B cell (primary cell): Measurements from ENCODE around the gene POLD1. TPM values are rescaled to one million over a fixed set of nuclear protein-coding genes. Genes with fewer than 3 reads are reported as not detected.

ENCODE experiments used
- ATAC-seq: fragments of 200-7000 bp; cut with Tn5 transposase; one replicate; pipeline ENCODE4 v1.10.0; 2021; ENCODE audit warnings: low read depth, mild to moderate bottlenecking, moderate number of reproducible peaks, moderate library complexity
- CTCF ChIA-PET: fragments of 350-600 bp; sonication (Branson Sonifier 250); formaldehyde crosslinking; loops from one replicate; lab custom pipeline; 2021; ENCODE audit warnings: antibody characterized with exemption, inconsistent platforms; lab: Charles Lee
- POLR2A ChIA-PET: fragments of 350-600 bp; sonication (Branson Sonifier 250); formaldehyde crosslinking; loops from one replicate; lab custom pipeline; 2021; ENCODE audit warnings: antibody characterized with exemption; lab: Charles Lee
- DNase-seq: peaks from one replicate; pipeline ENCODE4 v3.0.0; 2013
- H2AFZ ChIP-seq: 2 replicates; pipeline ENCODE4 v1.6.1; 2012; ENCODE audit warnings: mild to moderate bottlenecking, low read depth, low read length; ENCODE audit not compliant: insufficient read depth, poor library complexity, severe bottlenecking
- H3K27ac ChIP-seq, 2 donors: 1 replicate in 1 of 2; 2 replicates in 1 of 2; pipeline ENCODE4 v1.5.1; 2012 to 2013; ENCODE audit warnings: low read length in 2 of 2, mild to moderate bottlenecking in 2 of 2, moderate library complexity in 1 of 2
- H3K27me3 ChIP-seq, 4 experiments: fragments of 200-600 bp in 1 of 4; sonication (generic) in 1 of 4; replicated peaks in 1 of 4; 1 replicate in 2 of 4; 2 replicates in 2 of 4; pipeline versions ENCODE4 v1.6.1 to v1.7.0; 2013 to 2016; ENCODE audit warnings: low read length in 3 of 4, mild to moderate bottlenecking in 2 of 4, mixed read lengths in 1 of 4, moderate library complexity in 1 of 4; ENCODE audit not compliant: insufficient read depth in 4 of 4, control insufficient read depth in 3 of 4; ENCODE audit errors: control extremely low read depth in 1 of 4
- H3K36me3 ChIP-seq, 2 experiments: replicated peaks in 1 of 2; 1 replicate in 1 of 2; 2 replicates in 1 of 2; pipeline versions ENCODE4 v1.6.1 to v1.7.1; 2013; ENCODE audit warnings: low read length in 1 of 2; ENCODE audit not compliant: insufficient read depth in 2 of 2, control insufficient read depth in 1 of 2; ENCODE audit errors: control extremely low read depth in 1 of 2, extremely low read depth in 1 of 2
- H3K4me1 ChIP-seq, 2 donors: fragments of 200-600 bp in 1 of 2; sonication (generic) in 1 of 2; 1 replicate in 1 of 2; 2 replicates in 1 of 2; pipeline versions ENCODE4 v1.5.1 to v1.6.1; 2013 to 2017; ENCODE audit warnings: low read length in 2 of 2; ENCODE audit not compliant: control insufficient read depth in 2 of 2, insufficient read depth in 2 of 2
- H3K4me2 ChIP-seq: replicated peaks from 2 replicates; pipeline ENCODE3; 2012; ENCODE audit warnings: mild to moderate bottlenecking, low read depth, low read length; ENCODE audit not compliant: poor library complexity, severe bottlenecking
- H3K4me3 ChIP-seq, 5 experiments: fragments of 200-600 bp in 1 of 5; sonication (generic) in 1 of 5; 1 replicate in 3 of 5; 2 replicates in 2 of 5; pipeline versions ENCODE4 v1.5.1 to v1.7.0; 2011 to 2016; ENCODE audit warnings: low read length in 4 of 5, mild to moderate bottlenecking in 4 of 5, low read depth in 2 of 5, control low read depth in 1 of 5, moderate library complexity in 1 of 5; ENCODE audit not compliant: insufficient read depth in 1 of 5; ENCODE audit errors: control extremely low read depth in 1 of 5, extremely low read depth in 1 of 5
- H3K79me2 ChIP-seq: fragments of 200-600 bp; sonication (generic); one replicate; pipeline ENCODE4 v1.6.0; 2016; ENCODE audit warnings: low read length; ENCODE audit not compliant: control insufficient read depth, insufficient read depth
- H3K9ac ChIP-seq: fragments of 200-600 bp; sonication (generic); 2 replicates; pipeline ENCODE4 v1.6.1; 2017; ENCODE audit warnings: mild to moderate bottlenecking, low read length, moderate library complexity
- H3K9me3 ChIP-seq, 3 donors: one replicate each; pipeline versions ENCODE4 v1.6.1 to v1.7.1; 2013; ENCODE audit warnings: low read length in 2 of 3; ENCODE audit not compliant: control insufficient read depth in 2 of 3, insufficient read depth in 1 of 3; ENCODE audit errors: control extremely low read depth in 1 of 3
- H4K20me1 ChIP-seq: 2 replicates; pipeline ENCODE4 v1.6.0; 2012; ENCODE audit warnings: mild to moderate bottlenecking, low read length; ENCODE audit not compliant: insufficient read depth, control insufficient read depth, poor library complexity, severe bottlenecking
- H3K27ac Mint-ChIP-seq: one replicate; pipeline ENCODE4 v1.8.0; 2021; ENCODE audit warnings: mixed read lengths
- H3K27me3 Mint-ChIP-seq: one replicate; pipeline ENCODE4 v1.8.0; 2021; ENCODE audit warnings: mixed read lengths
- H3K4me1 Mint-ChIP-seq: one replicate; pipeline ENCODE4 v1.8.0; 2021; ENCODE audit warnings: mixed read lengths
- H3K4me3 Mint-ChIP-seq: one replicate; pipeline ENCODE4 v1.8.0; 2021; ENCODE audit warnings: mixed read lengths
- H3K9me3 Mint-ChIP-seq: one replicate; pipeline ENCODE4 v1.8.0; 2022; ENCODE audit warnings: mixed read lengths; ENCODE audit not compliant: insufficient read depth
- EZH2 ChIP-seq: IDR thresholded peaks from 2 replicates; pipeline ENCODE4 v1.6.1; 2012; ENCODE audit warnings: borderline replicate concordance, low read depth, mild to moderate bottlenecking, moderate library complexity, low read length; ENCODE audit not compliant: insufficient read depth, poor library complexity, severe bottlenecking
- WGBS: methylation state at CpG from one replicate; pipeline ENCODE4 v1.1.5; 2013; ENCODE audit warnings: missing lambda C conversion rate; ENCODE audit not compliant: insufficient coverage; 5-methylcytosine and 5-hydroxymethylcytosine counted together
- intact Hi-C: fragments of 100-400 bp; cut with micrococcal nuclease; formaldehyde crosslinking; loops from one replicate; pipeline ENCODE4 v1.10.0; 2022
- polyA plus RNA-seq: library from polyadenylated mRNA; depleted of rRNA; stranded (reverse); fragments of >200 nt; gene quantifications from 2 replicates; pipeline ENCODE4 v1.2.3, GENCODE V29; 2012
- total RNA-seq, 2 donors: library from RNA; stranded (reverse); fragments of 120-200 nt in 1 of 2; gene quantifications; 1 replicate in 1 of 2; 2 replicates in 1 of 2; pipeline versions ENCODE4 v1.2.3 to v1.2.4, GENCODE V29; 2013 to 2022
- TF ChIP-seq, protein P1 (sequence below): fragments of 200-600 bp; IDR thresholded peaks from one replicate; pipeline ENCODE4 v1.8.0; 2022; ENCODE audit warnings: antibody characterized with exemption, mild to moderate bottlenecking

The POLD1 gene
- total and polyA plus RNA-seq, 2 donors (not counting 1 experiment from before 2014, with no cell fraction given): 43.6 to 65.2 TPM

DNA sequence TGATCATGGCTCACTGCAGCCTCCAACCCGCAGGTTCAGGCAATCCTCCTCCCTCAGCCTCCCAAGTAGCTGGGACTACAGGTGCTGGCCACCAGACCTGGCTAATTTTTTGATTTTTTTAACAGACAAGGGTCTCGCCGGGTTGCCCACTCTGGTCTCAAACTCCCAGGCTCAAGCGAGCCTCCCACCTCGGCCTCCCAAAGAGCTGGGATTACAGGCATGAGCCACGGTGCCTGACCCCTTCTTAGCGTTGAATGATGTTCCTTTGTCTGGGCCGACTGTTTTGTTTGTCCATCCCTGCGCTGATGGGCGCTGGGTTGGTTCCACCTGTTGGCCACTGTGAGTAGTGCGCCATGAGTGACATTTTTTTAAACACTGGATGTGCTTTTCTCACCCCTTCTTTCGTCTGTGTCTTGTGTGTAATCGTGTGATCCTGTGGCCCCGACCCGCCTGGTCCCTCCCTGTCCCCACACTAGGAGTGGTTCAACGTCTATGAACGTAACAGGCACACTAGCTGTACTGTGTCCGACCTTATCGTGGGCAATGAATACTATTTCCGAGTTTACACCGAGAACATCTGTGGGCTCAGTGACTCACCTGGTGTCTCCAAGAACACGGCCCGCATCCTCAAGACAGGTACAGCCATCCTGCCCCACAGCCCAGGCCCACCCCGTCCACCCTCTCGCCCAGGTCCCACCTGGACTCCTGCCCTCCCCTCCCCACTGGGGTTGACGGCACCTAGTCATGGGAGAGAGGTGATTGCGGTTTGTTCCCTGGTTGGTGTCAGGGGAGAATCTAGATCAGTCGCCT, 77.1 kb downstream of the POLD1 start:
- no peaks in the 10 kb centered on the region for H4K20me1 ChIP-seq
- ATAC-seq (peak; percentile 70), DNase-seq (peak; percentile 87)
- H3K9me3 ChIP-seq: no peaks in the 10 kb centered on the region
- H3K79me2 ChIP-seq: no peaks in the 10 kb centered on the region
- H3K27ac ChIP-seq: peak overlapping the region; percentile 79 to 84
- H2AFZ ChIP-seq: peak overlapping the region; percentile 50
- ChIA-PET POLR2A (interaction anchor here (0.9 to 2.1 kb wide), 12 partner anchors 25 to 128 kb away, joined by 4 to 16 read pairs (median 7); partner anchors contain the start of genes NR1H2, POLD1 and SPIB), CTCF (interaction anchor here (0.7 to 4.3 kb wide), 30 partner anchors 9 to 461 kb away, joined by 3 to 131 read pairs (median 6); partner anchors contain the start of genes JOSD2, KCNC3, NAPSA and NR1H2)
- H3K4me3 ChIP-seq: no peak overlapping the region
- Mint-ChIP-seq H3K27me3 (no peaks in the 10 kb centered on the region), H3K4me1 (peaks cover 18% of the 10 kb centered on the region), H3K27ac (peak overlapping the region; percentile 74), H3K4me3 (peak overlapping the region; percentile 54), H3K9me3 (no peaks in the 10 kb centered on the region)
- H3K9ac ChIP-seq: no peak overlapping the region
- H3K36me3 ChIP-seq: no peaks in the 10 kb centered on the region
- WGBS: 28% methylated on average over 21 of the region's 28 CpGs
- peaks cover 21 to 26% of the 10 kb centered on the region in 2 donors for H3K4me1 ChIP-seq
- H3K4me2 ChIP-seq: peak overlapping the region; percentile 73
- intact Hi-C loops: loop anchor here (1.0 to 2.0 kb wide), 7 partner anchors 27 to 208 kb away; partner anchors contain the start of gene NR1H2
- TF ChIP-seq, protein P1, sequence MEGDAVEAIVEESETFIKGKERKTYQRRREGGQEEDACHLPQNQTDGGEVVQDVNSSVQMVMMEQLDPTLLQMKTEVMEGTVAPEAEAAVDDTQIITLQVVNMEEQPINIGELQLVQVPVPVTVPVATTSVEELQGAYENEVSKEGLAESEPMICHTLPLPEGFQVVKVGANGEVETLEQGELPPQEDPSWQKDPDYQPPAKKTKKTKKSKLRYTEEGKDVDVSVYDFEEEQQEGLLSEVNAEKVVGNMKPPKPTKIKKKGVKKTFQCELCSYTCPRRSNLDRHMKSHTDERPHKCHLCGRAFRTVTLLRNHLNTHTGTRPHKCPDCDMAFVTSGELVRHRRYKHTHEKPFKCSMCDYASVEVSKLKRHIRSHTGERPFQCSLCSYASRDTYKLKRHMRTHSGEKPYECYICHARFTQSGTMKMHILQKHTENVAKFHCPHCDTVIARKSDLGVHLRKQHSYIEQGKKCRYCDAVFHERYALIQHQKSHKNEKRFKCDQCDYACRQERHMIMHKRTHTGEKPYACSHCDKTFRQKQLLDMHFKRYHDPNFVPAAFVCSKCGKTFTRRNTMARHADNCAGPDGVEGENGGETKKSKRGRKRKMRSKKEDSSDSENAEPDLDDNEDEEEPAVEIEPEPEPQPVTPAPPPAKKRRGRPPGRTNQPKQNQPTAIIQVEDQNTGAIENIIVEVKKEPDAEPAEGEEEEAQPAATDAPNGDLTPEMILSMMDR: peak; percentile 93
- no peak for TF ChIP-seq EZH2
- H3K27me3 ChIP-seq: no peaks in the 10 kb centered on the region

DNA sequence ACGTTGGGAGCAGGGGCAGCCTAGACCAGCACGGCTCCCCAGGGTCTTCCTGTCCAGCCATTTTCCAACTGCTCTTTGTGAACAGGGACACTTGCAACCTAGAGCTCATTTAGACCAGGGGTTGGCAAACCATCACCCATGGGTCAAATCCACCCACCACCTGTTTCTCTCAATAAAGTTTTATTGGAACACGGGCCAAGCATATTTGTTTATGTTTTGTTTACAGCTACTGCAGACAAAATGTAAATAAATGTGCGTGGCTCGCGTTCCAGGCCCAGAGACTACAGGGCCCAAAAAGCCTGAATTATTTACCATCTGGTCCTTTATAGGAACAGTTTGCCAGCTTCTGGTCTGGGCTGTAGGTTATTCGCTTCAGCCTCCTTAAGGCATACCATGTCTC, 78.8 kb downstream of the POLD1 start:
- ChIA-PET POLR2A (interaction anchor here (0.6 kb wide), 1 partner anchor 161 kb away, joined by 8 read pairs; no protein-coding TSS in a partner anchor), CTCF (interaction anchor here (1.0 to 4.3 kb wide), 11 partner anchors 11 to 120 kb away, joined by 3 to 131 read pairs (median 8); partner anchors contain the start of genes NAPSA, NR1H2, POLD1 and SPIB)
- Histone ChIP-seq H2AFZ (no peak overlapping the region), H3K27ac (no peak overlapping the region), H3K4me1 (peaks cover 21 to 26% of the 10 kb centered on the region in 2 donors), H3K4me3 (no peak overlapping the region), H3K79me2 (no peaks in the 10 kb centered on the region), H3K27me3 (no peaks in the 10 kb centered on the region), H3K4me2 (no peak overlapping the region), H3K9ac (no peak overlapping the region), H3K36me3 (no peaks in the 10 kb centered on the region), H4K20me1 (no peaks in the 10 kb centered on the region), H3K9me3 (no peaks in the 10 kb centered on the region)
- peaks cover 18% of the 10 kb centered on the region for H3K4me1 Mint-ChIP-seq
- no peaks in the 10 kb centered on the region for H3K27me3 Mint-ChIP-seq
- TF ChIP-seq, protein P1: no peak
- TF ChIP-seq EZH2: no peak
- WGBS: 79% methylated on average over 3 of the region's 7 CpGs
- ATAC-seq: no peak
- no peak for DNase-seq
- intact Hi-C loops: no loop called here
- H3K9me3 Mint-ChIP-seq: no peaks in the 10 kb centered on the region
- H3K4me3 Mint-ChIP-seq: no peak overlapping the region
- no peak overlapping the region for H3K27ac Mint-ChIP-seq
